NCI-H2107 treated with DMSO at 0.1 percent for 48 hours (cell line): ENCODE measurements around the gene TMEM86A.

Experiments used
- DNase-seq: peaks from one replicate; lab custom pipeline; 2025; ENCODE audit not compliant: unreplicated experiment; lab: John Stamatoyannopoulos, UW

TMEM86A gene

DNA sequence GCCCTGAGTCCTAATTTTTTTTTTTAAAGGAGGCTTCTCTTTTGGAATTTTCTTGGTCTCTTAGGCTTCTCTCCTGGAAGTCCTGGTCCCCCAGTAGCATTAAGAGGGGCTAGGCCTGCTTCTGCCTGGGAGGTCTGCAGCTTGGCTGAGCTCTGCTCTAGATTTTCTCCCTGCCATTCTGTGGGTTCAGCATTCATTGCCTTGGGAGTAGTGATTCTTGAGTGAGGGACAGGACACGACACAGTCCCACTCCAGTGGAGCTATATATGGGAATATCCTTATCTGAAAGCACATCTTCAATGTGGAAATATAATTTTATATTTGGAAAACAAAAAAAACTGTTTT is 23.7 kb downstream of the TMEM86A start:
- no peak for DNase-seq

DNA sequence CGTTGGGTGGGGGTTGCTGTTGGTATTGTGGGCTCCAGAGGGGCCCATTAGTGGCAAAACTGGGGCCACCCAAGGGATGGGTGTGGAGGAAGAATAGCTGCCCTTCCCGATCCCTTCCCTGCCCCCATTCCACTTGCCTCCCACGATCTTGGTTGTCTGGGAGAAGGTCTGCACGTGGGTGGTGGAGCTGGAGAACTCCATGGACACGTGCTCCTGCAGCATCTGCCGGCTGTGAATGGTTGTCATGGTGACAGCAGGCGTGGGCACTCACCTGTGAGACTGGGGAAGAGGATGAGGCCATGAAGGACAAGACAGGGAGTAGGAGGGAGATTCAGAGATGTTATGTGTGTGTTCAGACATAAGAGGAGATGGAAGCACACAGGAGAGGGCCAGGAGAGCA is 25.4 kb downstream of the TMEM86A start:
- no peak for DNase-seq

DNA sequence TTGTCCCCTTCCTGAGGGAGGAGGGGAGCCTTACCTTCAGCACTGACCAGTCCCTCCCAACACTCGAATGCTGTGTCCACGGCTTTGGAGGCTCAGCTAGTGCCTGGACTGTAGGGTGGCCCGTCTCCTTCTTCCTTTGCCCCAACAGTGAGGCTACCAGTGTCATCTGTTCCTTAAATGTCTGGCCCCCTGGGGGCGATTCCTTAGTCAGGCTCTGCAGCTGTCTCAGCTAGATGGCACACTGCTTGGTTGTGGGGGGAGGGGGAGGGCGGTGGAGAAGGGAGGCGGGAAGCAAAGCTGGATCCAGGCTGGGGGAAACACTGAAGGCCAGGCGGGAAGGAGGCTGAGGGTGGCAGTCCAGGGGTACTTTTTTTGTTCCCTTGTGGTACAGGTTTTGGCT is 27.5 kb downstream of the TMEM86A start, which contains the start of gene IGSF22:
Gene IGSF22, minus strand, starts transcription at position 149 of the 400 bp plus-strand sequence. CDS start 1,952 bp downstream, outside the sequence.
- no peak for DNase-seq

DNA sequence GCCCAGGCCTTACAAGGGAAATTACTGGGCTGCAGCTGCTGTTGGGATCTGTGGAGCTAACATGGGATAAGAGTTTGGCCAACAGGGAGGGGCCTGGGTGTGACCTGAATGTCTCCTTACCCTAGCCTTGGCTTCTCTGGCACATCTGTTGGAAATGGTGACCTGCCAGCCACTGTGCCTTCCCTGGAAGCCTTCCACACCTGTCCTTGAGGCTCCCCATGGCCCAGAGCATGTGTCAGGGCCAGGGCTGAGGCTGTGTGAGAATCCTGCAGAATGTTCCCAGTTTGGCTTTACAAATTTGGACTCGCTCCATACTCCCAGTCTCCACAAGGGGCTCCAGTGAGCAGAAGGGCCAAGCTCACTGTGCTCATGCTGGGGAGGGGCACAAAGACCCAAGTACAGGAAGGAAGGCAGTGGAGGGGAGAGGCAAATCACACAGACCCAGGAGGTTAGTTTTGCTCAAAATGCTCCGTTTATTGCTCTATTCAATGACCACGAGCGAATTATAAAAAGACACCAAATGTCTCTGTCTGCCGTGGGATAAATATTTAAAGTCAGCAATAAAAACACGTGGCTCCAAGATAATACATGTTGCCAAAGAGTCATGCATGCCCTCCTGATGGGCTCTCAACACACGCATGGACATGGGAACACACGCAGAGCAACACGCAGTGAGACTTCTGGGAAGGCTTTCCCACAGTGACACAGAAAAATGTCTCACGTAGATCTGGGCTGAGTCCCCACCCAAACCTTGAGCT is 29.1 kb downstream of the TMEM86A start:
- DNase-seq: no peak

DNA sequence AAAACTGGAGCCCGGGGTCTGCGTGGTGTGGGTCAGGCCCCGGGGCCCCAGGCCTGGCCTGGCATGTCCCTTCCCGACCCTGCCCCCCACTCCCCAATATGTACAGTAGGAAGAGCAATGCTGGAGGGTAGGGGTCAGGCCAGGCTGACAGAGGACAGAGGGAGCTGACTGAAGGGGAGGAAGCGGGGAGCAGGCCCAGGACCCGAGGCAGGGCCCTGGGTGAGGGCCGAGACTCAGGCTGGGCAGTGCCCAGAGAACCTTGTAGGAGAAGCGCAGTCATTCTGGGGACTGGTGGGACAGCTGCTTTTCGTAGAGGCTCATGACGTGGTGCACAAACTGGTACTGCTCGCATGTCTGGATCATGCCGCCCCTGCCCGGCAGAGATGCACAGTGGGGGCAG is 30.1 kb downstream of the TMEM86A start:
- DNase-seq: no peak

DNA sequence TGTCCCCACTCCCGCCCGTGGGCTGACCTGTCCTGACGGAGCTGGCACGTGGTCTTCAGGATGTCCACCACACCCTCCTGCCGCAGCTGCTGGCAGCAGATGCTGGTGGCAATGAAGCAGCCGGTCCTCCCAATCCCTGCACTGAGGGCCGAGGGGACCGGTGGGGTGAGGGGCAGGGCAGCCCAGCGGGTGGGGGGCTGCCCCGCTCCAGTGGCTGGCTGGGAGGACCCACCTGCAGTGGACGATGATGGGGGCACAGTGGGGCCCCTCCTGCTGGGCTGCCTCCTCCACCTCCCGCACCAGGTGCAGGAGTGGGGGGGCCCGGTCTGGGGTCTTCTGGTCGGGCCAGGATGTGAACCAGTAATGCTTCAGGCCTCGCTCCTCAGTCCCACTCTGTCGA is 30.8 kb downstream of the TMEM86A start:
- DNase-seq: no peak

DNA sequence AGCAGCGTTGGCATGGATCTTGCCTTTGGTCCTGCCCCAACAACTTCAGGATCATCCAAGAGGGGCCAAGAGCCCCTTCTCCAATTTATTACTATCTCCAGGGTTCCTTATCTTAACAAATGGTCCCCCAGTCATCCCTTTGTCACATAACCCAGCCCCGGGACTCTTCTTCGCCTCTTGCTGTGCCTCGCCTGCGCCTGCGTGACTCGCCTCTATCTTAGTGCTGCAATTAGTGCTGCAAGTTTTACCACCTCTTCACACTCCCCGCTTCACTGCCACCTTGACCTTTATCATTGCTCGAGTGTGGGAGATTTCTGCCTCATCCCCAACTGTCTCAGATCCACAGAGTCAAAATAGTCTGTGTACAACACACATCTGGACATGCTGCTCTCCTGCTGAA is 31.4 kb downstream of the TMEM86A start:
- no peak for DNase-seq

DNA sequence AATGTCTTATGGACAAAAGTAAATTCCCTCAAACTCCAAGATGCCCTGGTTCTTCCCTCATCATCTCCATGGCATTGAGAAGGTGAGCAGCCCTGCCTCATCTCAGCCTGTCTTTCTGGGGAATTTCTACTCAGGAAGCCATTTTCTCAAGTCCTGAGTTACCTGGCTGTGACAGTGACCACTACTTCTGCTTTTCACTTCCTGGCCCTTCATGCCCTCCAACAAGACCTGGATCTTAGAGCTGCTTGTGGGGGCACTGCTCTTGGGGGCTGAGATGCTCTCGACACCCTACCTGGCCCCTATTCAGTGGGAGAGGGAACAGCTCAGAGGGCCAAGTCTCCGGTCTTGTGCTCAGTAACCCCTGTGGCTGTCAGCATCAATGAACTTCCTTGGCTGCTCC is 32.9 kb downstream of the TMEM86A start:
- DNase-seq: no peak

DNA sequence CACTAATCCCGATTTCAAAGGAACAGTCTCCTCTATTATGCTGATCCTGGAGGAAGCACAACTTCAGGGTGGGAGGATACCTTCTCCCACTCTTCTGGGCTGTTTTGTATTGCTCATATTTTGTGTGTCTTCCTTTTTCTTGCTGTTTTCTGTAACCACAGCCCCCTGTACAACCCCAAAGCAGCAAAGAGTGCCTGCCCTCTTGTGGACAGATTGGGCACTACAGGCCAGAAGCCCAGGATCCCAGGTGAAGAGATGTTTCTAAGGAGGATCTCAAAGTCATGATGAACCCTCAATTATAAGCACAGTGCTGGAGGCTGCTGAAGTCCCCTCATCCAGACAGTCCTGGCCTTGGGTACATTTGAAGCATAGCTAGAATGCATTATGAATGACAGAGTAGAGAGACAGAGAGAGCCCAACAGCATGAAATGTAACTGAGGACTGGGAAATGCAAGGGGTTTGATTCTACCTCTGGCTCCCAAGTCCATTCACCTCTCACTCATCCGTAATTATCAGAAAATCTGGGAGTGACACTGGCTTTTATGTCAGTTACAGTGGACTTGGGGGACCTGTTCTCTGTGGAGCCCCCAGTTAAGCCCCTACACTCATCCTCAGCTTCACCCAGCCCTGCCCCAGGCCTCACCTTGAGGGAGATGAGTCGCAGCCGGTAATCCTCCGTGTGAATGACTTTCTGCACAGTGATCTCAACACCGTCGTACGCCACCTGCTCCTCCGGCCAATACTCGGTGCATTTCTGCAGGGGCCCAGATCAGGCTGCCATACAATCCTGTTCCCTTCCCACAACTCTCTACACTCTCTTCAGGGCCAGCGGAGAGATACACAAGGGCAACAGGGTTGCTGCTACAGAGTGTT is 33.6 kb downstream of the TMEM86A start:
- DNase-seq: peak; percentile 1

DNA sequence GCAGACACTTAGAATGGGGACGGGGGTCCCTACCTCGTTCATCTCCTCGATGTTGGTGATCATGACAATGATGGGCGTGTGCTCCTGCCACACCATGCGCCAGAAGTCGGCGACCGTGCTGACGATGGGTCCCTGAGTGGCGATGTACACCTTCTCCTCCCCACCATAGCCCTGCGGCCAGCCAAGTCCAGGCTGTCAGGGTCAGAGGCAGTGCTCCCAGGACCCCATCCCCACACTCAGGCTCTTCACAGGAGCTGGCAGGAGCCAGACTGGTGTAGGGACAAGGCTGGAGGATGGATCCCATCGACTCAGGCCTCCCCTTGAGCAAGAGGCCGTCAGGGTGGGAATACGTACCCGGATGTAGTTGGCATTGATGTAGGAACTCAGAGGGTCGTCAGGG is 34.6 kb downstream of the TMEM86A start:
- DNase-seq: no peak

DNA sequence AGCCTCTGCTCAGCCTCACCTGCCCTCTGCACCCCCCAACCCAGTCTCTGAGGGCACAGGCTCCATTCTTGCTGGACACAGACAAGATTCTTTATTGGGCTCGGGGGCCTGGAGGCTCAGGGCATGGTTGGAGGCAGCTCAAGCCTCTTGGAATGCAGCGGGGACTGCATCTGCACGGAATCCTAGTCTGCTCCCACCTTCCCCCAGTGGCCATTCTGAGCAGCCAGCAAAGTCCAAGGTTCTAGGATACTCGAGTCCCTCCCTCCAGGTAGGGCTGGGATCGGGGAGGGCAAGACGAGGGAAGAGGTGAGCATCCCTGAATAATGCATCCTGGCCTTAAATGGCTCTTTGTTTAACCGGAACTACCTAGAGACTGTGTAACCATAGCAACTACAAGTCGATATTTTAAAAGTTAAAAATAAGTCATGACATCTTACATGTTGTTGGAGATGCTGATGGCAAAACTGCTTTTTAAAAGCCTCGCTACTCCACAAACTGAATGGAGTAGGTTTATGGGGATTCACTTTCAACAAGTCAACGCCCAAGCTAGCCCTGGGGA is 38.1 kb downstream of the TMEM86A start:
- no peak for DNase-seq

DNA sequence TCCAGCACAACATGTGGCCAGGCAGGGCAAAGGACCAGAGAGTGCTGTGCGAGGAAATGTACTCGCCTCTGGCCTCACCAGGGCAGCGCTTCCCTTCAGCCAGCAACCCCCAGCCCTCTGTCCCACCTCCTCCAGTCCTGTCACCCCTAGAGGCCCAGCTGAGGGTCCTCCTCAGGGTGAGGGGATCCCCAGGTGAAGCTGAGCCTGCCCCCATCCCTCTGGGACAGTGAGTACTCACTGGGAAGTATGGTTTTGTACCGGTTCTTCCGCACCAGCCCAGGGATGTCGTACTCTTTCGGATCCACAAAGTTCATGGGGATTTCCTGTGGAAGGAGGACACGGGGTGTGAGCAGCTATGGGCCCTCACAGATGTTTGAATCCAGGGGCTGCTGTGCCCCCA is 39.1 kb downstream of the TMEM86A start:
- DNase-seq: no peak

DNA sequence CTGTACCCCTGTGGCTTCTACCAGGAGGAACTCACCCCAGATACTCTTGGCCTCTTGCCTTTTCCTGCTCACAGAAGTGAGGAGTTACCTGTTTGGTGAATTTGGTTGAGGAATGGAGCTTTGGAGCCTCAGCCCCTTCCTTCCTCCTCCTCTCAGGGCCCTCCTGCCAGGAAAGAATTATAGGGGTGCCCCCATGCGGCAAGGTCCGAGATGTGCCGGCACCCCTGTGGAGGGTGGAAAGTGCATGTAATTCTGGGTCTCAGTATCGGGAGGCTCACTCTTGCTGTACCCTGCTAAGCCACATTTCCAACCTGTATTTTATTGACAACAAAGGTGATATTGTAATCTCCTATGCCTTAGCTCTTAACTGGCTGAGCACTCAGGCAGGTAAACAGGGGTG is 41.1 kb downstream of the TMEM86A start:
- DNase-seq: no peak

DNA sequence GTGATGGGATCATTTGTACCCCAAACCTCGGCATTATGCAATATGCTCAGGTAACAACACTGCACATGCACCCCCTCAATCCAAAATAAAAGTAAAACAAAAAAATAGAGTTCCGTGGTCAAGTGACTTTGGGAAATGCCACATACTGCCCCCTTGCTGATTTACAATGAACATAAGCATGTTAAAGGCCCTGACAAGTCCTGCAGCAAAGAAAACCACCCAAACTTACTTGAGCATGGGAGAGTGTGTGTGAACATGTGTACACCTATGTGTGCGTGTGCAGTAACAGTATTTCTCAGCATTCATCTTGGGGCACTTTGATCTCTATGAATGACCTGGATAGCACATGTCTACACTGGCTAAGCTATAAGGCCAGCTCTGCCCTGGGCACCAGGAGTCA is 43.2 kb downstream of the TMEM86A start:
- no peak for DNase-seq

DNA sequence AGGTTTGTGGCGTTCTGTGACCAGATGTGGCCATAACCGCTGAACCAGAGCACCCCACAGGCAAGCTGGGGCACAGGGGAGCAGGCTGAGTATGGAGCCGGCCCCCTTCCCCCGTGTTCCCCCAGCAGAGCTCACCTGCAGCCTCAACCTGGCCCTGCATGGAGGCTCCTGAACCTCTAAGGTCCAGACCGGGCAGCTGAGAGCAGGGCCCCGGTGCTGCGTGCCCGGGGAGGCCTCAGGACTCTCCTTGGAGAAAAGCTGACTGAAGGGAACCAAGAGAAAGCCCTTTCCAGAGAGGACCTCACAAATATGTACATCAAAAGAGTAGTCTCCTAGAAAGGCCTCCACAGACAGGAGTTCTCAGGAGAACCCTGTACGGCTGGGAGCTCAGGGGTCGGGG is 44.8 kb downstream of the TMEM86A start:
- DNase-seq: no peak

DNA sequence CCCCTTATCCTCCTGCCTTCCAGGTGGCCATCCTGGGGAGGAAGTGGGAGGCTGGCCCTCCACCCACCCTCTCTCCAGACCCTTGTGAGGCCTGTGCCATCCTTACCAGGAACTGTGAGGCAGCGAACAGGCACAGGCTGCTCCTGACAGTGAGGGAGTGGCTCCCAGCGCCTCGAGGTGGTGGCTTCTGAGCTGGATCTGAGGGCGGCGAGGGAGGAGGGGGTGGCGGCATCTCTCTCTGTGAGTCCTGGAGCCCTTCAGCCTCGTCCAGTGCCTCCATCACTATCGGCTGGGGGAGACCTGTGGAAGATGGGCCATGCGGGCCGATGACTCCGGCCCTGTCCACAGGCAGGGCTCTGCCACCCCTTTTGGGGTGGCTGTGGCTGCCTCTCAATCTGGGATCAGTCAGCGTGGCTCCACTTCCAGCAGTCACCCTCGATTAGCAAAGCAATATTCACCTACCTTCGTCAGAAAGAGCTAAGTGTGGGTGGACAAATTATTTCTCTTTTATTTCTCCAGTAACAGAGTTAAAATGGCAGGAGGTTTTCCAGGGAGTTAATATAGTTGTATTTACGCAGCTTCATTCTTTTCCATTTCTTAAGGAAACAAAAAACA is 45.4 kb downstream of the TMEM86A start:
- no peak for DNase-seq

DNA sequence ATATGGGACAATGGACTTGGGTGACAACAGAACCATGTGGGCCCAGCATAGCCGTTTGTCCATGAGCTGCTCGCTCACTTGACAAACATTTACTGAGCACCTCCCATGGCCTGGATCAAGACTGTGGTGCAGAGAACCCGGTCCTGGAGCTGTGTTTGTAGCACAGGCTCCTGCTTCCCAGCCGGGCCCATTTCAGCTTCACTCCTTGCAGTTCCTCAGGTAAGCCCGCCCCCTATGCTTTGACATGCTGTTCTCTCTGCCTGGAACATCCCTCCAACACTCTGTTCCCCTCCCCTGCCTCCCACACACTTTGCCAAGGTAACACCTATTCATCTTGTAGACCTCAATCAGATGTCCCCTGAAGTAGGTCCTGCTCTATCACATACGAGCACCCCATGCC is 46.7 kb downstream of the TMEM86A start:
- no peak for DNase-seq

DNA sequence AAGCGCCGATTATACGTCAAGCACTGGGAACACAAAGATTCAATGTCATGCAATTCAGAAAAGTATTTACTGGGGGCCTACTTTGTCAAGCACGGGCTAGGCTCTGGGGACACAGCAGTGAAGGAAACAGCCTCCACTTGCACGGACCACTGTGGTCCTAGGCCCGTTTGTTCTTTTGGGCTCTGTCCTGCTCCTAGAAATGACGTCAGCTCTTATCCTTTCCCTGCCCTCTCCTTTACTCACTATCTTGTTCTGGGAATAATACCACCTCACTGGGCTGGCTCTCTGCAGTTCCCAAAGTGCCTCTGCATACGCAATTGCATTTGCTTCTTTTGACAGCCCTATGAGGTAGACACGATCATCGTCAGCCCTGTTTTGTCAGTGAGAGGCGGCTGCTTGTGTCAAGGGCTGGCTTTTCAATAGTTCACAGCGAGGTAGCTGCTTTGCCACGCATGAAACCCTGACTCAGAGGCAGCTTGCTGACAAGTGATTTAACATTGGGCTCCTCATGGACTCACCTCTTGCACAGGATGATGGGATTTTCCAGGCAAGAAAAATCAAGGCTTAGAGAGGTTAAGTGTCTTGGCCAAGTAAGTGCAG is 50.3 kb downstream of the TMEM86A start:
- DNase-seq: no peak

DNA sequence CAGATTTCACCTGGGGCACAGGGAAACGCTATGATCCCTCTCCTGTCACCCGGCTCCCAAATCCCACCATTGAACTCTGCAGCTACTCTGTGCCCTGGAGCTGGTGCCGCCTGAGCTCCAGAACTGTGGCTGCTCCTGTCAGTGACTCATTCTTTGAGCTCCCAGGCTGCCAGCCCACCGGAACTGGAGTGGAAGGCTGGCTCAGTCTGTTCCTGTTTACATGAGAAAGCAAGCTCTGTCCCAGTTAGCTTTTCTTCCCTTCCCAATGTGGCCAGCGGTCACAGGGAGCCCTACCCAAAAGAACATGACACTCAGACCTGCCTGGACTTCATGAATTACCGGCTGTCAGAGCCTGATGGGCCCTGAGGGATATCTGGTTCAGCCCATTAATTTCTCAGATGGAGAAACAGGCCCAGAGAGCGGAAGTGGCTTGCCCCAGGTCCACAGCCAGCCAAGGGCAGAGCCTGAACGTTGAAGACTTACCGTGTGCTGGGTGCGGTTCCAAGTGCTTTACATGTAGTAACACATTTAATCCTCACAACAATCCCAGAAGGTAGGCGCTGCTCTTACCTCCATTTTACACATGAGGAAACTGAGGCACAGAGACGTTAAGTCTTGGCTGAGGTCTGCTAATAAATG is 51.2 kb downstream of the TMEM86A start:
- DNase-seq: no peak

DNA sequence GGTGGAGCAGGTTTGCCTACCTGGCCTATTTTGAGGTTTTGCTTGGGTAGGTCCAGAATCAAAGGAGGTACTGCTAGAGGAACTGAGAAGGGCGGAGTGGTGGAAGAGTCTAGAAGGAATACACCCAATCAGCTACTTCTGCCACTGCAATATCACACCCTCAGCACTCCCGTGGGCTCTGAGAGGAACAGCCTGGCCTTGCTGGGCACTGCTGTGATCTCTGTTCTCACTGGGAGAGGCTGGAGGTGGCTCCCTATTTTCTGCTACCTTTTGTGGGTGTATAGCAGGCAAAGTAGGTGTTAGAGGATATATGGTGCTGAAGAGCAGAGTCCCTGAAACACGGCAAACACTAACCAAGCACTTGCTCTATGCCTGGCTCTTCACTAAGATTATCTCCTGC is 52.4 kb downstream of the TMEM86A start:
- no peak for DNase-seq

DNA sequence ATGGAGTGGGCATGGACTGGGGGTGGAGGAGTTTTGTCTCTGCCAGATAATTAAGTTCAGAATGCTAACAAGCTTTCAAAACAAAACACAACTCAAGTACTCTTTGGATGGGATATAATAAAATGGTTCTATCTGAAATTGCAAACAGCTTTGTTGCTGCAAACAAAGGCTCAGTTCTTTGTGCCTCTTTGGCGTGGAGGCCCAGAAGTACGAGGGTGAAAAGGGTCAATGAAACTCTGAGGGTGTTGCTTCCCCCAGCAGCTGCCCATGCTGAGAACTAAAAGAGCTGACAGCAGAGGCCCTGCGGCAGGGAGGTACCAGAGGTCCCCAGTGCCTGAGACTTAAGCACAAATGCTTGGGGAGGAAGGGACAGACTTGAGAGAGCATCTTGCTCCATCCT is 53.9 kb downstream of the TMEM86A start:
- DNase-seq: no peak
